Measurements from ENCODE around the gene RABGAP1L.
"Not testable (repeated sequence)": the region's sequence is repeated elsewhere in the genome, so short reads cannot be mapped to it uniquely, and the experiment has no call there.

RABGAP1L gene

GRCh38 chr1:174786358-174786757 is 627.0 kb downstream of the RABGAP1L start:
- no peak for DNase-seq

GRCh38 chr1:174786760-174787159 is 627.4 kb downstream of the RABGAP1L start:
- no peak for DNase-seq

GRCh38 chr1:174788981-174789380 is 629.7 kb downstream of the RABGAP1L start:
- peak; percentile 30 for DNase-seq

- no peak for DNase-seq
Measured at GRCh38 chr1:174789399-174789798, 630.1 kb downstream of the RABGAP1L start.

- no peak for DNase-seq
Measured at GRCh38 chr1:174791863-174792262, 632.5 kb downstream of the RABGAP1L start.

GRCh38 chr1:174794861-174795260 is 635.5 kb downstream of the RABGAP1L start:
- no peak for DNase-seq

GRCh38 chr1:174795806-174796205 is 636.5 kb downstream of the RABGAP1L start:
- no peak for DNase-seq

- DNase-seq: no peak
Measured at GRCh38 chr1:174797398-174797797, 638.1 kb downstream of the RABGAP1L start.

- DNase-seq: no peak
Measured at GRCh38 chr1:174799136-174799479, 639.8 kb downstream of the RABGAP1L start.

- no peak for DNase-seq
Measured at GRCh38 chr1:174800216-174800851, 641.0 kb downstream of the RABGAP1L start.

GRCh38 chr1:174800876-174801275 is 641.6 kb downstream of the RABGAP1L start:
- no peak for DNase-seq

GRCh38 chr1:174809755-174810280 is 650.5 kb downstream of the RABGAP1L start:
- no peak for DNase-seq

- DNase-seq: no peak
Measured at GRCh38 chr1:174812016-174812415, 652.7 kb downstream of the RABGAP1L start.

GRCh38 chr1:174812656-174813055 is 653.3 kb downstream of the RABGAP1L start:
- DNase-seq: no peak

- no peak for DNase-seq
Measured at GRCh38 chr1:174815036-174815435, 655.7 kb downstream of the RABGAP1L start.

- DNase-seq: no peak
Measured at GRCh38 chr1:174815474-174815908, 656.2 kb downstream of the RABGAP1L start.

- DNase-seq: not testable (repeated sequence)
Measured at GRCh38 chr1:174816621-174817020, 657.3 kb downstream of the RABGAP1L start.

GRCh38 chr1:174818014-174818616 is 658.8 kb downstream of the RABGAP1L start:
- no peak for DNase-seq

GRCh38 chr1:174818951-174819350 is 659.6 kb downstream of the RABGAP1L start:
- DNase-seq: no peak

GRCh38 chr1:174819596-174819995 is 660.3 kb downstream of the RABGAP1L start:
- DNase-seq: no peak

GRCh38 chr1:174825127-174825526 is 665.8 kb downstream of the RABGAP1L start:
- DNase-seq: no peak

GRCh38 chr1:174825806-174826205 is 666.5 kb downstream of the RABGAP1L start:
- DNase-seq: no peak

GRCh38 chr1:174828264-174828663 is 668.9 kb downstream of the RABGAP1L start:
- DNase-seq: no peak

- peak; percentile 47 for DNase-seq
Measured at GRCh38 chr1:174829990-174830389, 670.7 kb downstream of the RABGAP1L start.

GRCh38 chr1:174836543-174836942 is 677.2 kb downstream of the RABGAP1L start:
- DNase-seq: no peak

All from hematopoietic multipotent progenitor cell treated with erythropoietin and hydrocortisone succinate and interleukin-3 and kit ligand, for 8 days (in vitro differentiated cells).